K562 (cell line): ENCODE data around the gene UQCR11. TPM values are rescaled to one million over a fixed set of nuclear protein-coding genes. Genes with fewer than 3 reads are reported as not detected.

ENCODE experiments used
- BRD4 ChIP-seq: fragments of 200-600 bp; sonication (generic); IDR thresholded peaks from 2 replicates; pipeline ENCODE4 v1.6.1; 2017; ENCODE audit warnings: inconsistent platforms
- CBX3 ChIP-seq, 2 experiments: IDR thresholded peaks; 1 replicate in 1 of 2; 2 replicates in 1 of 2; pipeline ENCODE4 v1.6.1; 2012; ENCODE audit warnings: inconsistent platforms in 2 of 2, low read length in 2 of 2, borderline replicate concordance in 1 of 2, control low read depth in 1 of 2
- KAT7 ChIP-seq: sonication (generic); formaldehyde crosslinking; IDR thresholded peaks from 2 replicates; pipeline ENCODE4 v1.8.0; 2022; ENCODE audit warnings: missing genetic modification reagents, mild to moderate bottlenecking, borderline replicate concordance
- NCOA1 ChIP-seq: fragments of 450-650 bp; IDR thresholded peaks from 2 replicates; pipeline ENCODE4 v1.6.1; 2016; ENCODE audit warnings: low read depth
- RBFOX2 ChIP-seq: fragments of 200-400 bp; formaldehyde crosslinking; IDR thresholded peaks from 2 replicates; pipeline ENCODE4 v1.6.1; 2017; ENCODE audit warnings: low read depth, mild to moderate bottlenecking, low read length, moderate library complexity
- RBM25 ChIP-seq: fragments of 200-400 bp; formaldehyde crosslinking; IDR thresholded peaks from 2 replicates; pipeline ENCODE4 v1.6.1; 2018; ENCODE audit warnings: low read length, low read depth, moderate library complexity; ENCODE audit not compliant: severe bottlenecking
- SP1 ChIP-seq: sonication (generic); formaldehyde crosslinking; IDR thresholded peaks from 2 replicates; pipeline ENCODE4 v1.8.1; 2022; ENCODE audit warnings: mild to moderate bottlenecking, missing genetic modification reagents
- TEAD1 ChIP-seq, 2 experiments: fragments of 450-650 bp in 1 of 2; sonication (generic) in 1 of 2; formaldehyde crosslinking; IDR thresholded peaks; 2 replicates each; pipeline versions ENCODE4 v1.4.0 to v1.8.0; 2020 to 2022; ENCODE audit warnings: mild to moderate bottlenecking in 2 of 2, missing genetic modification reagents in 1 of 2
- YBX1 ChIP-seq: fragments of 450-650 bp; IDR thresholded peaks from 2 replicates; pipeline ENCODE4 v1.7.1; 2016; ENCODE audit warnings: mild to moderate bottlenecking
- ZFP36 ChIP-seq: fragments of 150-350 bp; IDR thresholded peaks from 2 replicates; pipeline ENCODE4 v1.6.1; 2018; ENCODE audit warnings: low read length, low read depth; ENCODE audit not compliant: partially characterized antibody
- ZFX ChIP-seq: sonication (generic); formaldehyde crosslinking; IDR thresholded peaks from 2 replicates; pipeline ENCODE4 v1.8.0; 2022; ENCODE audit warnings: mild to moderate bottlenecking, missing genetic modification reagents, moderate library complexity
- ZKSCAN8 ChIP-seq: fragments of 200-800 bp; sonication (Bioruptor generic); IDR thresholded peaks from 2 replicates; pipeline ENCODE4 v1.6.1; 2016; ENCODE audit warnings: missing genetic modification characterization, missing compliant biosample characterization
- polyA plus RNA-seq, 8 experiments: library from polyadenylated mRNA; depleted of rRNA in 4 of 8; stranded (reverse) in 5 of 8; unstranded in 3 of 8; fragments of >200 nt; fragmentation: Nextera tagmentation in 2 of 8; fragmentation: Illumina TruSeq in 1 of 8; extraction: Ambion mirVana in 2 of 8; extraction: Trizol in 1 of 8; gene quantifications; 2 replicates each; pipeline versions ENCODE4 v1.2.1 to v1.2.3, GENCODE V29; 2011 to 2014; ENCODE audit warnings: inconsistent platforms in 1 of 8, missing spikeins in 1 of 8
- total RNA-seq, 7 experiments: library from RNA; depleted of rRNA in 6 of 7; stranded (reverse); fragments of >200 nt in 6 of 7; fragmentation: Illumina TruSeq in 2 of 7; extraction: Trizol in 2 of 7; gene quantifications; 2 replicates each; pipeline versions ENCODE4 v1.2.1 to v1.2.3, GENCODE V29; 2011 to 2021; ENCODE audit warnings: low replicate concordance in 1 of 7
- TF ChIP-seq, protein P1 (sequence below): sonication (generic); formaldehyde crosslinking; IDR thresholded peaks from 2 replicates; pipeline ENCODE4 v1.8.0; 2022; ENCODE audit warnings: missing genetic modification reagents, mild to moderate bottlenecking, moderate library complexity, borderline replicate concordance
- TF ChIP-seq, protein P2 (sequence below): sonication (generic); formaldehyde crosslinking; IDR thresholded peaks from 2 replicates; pipeline ENCODE4 v1.4.0; 2020; ENCODE audit warnings: mild to moderate bottlenecking, missing genetic modification reagents
- TF ChIP-seq, protein P3 (sequence below), 2 experiments: fragments of 450-650 bp in 1 of 2; sonication (generic) in 1 of 2; formaldehyde crosslinking; conservative IDR thresholded peaks; 2 replicates each; pipeline versions ENCODE4 v1.4.0 to v1.8.1; 2020 to 2022; ENCODE audit warnings: mild to moderate bottlenecking in 1 of 2, missing genetic modification reagents in 1 of 2

Gene UQCR11
- total and polyA plus RNA-seq, 9 of the 15 experiments (the other 6 are each of a cell fraction or from before 2014, with no cell fraction given), result 57.6 to 394 (median 259) TPM

DNA sequence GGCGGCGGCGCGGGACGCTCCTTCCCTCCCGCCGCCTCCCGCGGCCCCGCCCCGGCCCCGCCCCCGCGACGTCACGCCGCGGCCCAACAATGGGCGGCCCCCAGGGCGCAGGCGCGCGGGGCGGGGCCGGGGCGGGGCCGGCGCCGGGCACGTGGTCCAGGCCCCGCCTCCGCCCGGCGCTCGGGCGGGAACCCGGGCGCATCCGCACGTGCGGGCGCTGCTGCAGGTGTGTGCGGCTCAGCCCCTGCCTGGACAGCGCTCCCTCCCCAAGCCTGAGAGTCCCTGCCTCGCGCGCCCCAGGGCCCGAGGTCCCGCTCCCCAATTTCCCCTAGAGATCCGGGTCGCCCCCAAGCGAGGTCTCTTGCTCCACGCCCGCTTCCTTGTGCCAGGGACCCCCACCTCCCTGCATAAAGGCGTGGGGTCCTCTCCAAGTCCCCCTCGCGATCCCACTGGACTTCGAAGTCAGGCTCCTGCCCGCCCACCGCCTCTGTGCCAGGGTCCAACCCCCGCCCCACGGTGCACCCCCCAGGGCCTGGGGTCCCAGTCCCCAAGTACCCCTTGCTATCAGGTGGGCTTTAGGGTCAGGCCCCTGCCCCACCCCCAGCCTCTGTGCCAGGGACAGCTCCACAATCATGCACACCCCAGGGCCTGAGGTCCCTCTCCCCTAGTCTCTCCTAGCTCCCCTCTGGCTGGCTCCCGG lies 36.8 kb downstream of the UQCR11 start, which contains the start of gene MEX3D (continued):
- TF ChIP-seq, protein P1, sequence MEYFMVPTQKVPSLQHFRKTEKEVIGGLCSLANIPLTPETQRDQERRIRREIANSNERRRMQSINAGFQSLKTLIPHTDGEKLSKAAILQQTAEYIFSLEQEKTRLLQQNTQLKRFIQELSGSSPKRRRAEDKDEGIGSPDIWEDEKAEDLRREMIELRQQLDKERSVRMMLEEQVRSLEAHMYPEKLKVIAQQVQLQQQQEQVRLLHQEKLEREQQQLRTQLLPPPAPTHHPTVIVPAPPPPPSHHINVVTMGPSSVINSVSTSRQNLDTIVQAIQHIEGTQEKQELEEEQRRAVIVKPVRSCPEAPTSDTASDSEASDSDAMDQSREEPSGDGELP, result peak; percentile 73
- TF ChIP-seq KAT7 (CRISPR knock-in tag) (0 out of 2 replicates have a peak, but pooled peaks have one; percentile 61), TEAD1 (CRISPR knock-in tag; IDR thresholded peaks at IDR 0.05) (peak in 1 of 2 experiments; percentile 70; a peak in 1 of 4 replicates), YBX1 (no peak), SP1 (CRISPR knock-in tag) (0 out of 2 replicates have a peak, but pooled peaks have one; percentile 18), RBFOX2 (peak; percentile 59), ZKSCAN8 (no peak), NCOA1 (no peak), CBX3 (IDR thresholded peaks at IDR 0.05; ENCODE audit: borderline replicate concordance in 1 of 2, low read length in 2 of 2) (peak in 1 of 2 experiments; percentile 90; a peak in 2 of 3 replicates), BRD4 (no peak), RBM25 (no peak), ZFP36 (no peak), ZFX (CRISPR knock-in tag) (0 out of 2 replicates have a peak, but pooled peaks have one; percentile 18)
- TF ChIP-seq, protein P2, sequence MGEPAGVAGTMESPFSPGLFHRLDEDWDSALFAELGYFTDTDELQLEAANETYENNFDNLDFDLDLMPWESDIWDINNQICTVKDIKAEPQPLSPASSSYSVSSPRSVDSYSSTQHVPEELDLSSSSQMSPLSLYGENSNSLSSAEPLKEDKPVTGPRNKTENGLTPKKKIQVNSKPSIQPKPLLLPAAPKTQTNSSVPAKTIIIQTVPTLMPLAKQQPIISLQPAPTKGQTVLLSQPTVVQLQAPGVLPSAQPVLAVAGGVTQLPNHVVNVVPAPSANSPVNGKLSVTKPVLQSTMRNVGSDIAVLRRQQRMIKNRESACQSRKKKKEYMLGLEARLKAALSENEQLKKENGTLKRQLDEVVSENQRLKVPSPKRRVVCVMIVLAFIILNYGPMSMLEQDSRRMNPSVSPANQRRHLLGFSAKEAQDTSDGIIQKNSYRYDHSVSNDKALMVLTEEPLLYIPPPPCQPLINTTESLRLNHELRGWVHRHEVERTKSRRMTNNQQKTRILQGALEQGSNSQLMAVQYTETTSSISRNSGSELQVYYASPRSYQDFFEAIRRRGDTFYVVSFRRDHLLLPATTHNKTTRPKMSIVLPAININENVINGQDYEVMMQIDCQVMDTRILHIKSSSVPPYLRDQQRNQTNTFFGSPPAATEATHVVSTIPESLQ (CRISPR knock-in tag), result peak; percentile 93; the same call in 1 of the 2 replicates
- TF ChIP-seq, protein P3, sequence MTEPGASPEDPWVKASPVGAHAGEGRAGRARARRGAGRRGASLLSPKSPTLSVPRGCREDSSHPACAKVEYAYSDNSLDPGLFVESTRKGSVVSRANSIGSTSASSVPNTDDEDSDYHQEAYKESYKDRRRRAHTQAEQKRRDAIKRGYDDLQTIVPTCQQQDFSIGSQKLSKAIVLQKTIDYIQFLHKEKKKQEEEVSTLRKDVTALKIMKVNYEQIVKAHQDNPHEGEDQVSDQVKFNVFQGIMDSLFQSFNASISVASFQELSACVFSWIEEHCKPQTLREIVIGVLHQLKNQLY (CRISPR knock-in tag; conservative IDR thresholded peaks at IDR 0.05), result 0 out of 4 replicates have a peak, but pooled peaks of 1 of the 2 experiments have one; percentile 24
